K562 (cell line): ENCODE results near the gene UBE2S. TPM values are rescaled to one million over a fixed set of nuclear protein-coding genes. Genes with fewer than 3 reads are reported as not detected.

Experiments used
- HCFC1 ChIP-seq: IDR thresholded peaks from 2 replicates; pipeline ENCODE4 v1.6.1; 2012; ENCODE audit warnings: low read depth, low read length, improper control_type of control experiment
- HNRNPL ChIP-seq: fragments of 200-400 bp; formaldehyde crosslinking; IDR thresholded peaks from 2 replicates; pipeline ENCODE4 v1.6.1; 2017; ENCODE audit warnings: low read depth, mild to moderate bottlenecking, low read length
- KDM5B ChIP-seq: fragments of 200-600 bp; sonication (generic); IDR thresholded peaks from 2 replicates; pipeline ENCODE4 v1.6.1; 2012; ENCODE audit warnings: low read depth, mild to moderate bottlenecking, moderate library complexity, low read length, control low read depth, inconsistent platforms; ENCODE audit not compliant: insufficient replicate concordance
- NR3C1 ChIP-seq: sonication (generic); formaldehyde crosslinking; IDR thresholded peaks from 2 replicates; pipeline ENCODE4 v1.8.1; 2022; ENCODE audit warnings: missing genetic modification reagents
- PHF8 ChIP-seq: fragments of 200-600 bp; sonication (generic); IDR thresholded peaks from 2 replicates; pipeline ENCODE4 v1.6.1; 2012; ENCODE audit warnings: mixed run types, mild to moderate bottlenecking, inconsistent platforms, low read length, moderate library complexity, borderline replicate concordance
- POLR2A ChIP-seq: fragments of 450-650 bp; conservative IDR thresholded peaks from 2 replicates; pipeline ENCODE4 v1.6.1; 2016
- POLR2AphosphoS5 ChIP-seq: IDR thresholded peaks from 2 replicates; pipeline ENCODE4 v1.6.1; 2011; ENCODE audit warnings: mild to moderate bottlenecking, low read depth, low read length, moderate library complexity; ENCODE audit not compliant: control insufficient read depth, insufficient read depth
- POLR2H ChIP-seq: IDR thresholded peaks from 2 replicates; pipeline ENCODE4 v1.6.1; 2016; ENCODE audit warnings: missing genetic modification characterization, low read depth, mild to moderate bottlenecking, control low read depth, missing compliant biosample characterization, moderate library complexity
- PTBP1 ChIP-seq: fragments of 200-400 bp; formaldehyde crosslinking; IDR thresholded peaks from 2 replicates; pipeline ENCODE4 v1.6.1; 2017; ENCODE audit warnings: low read depth, low read length
- SIN3B ChIP-seq: fragments of 450-650 bp; IDR thresholded peaks from 2 replicates; pipeline ENCODE4 v1.6.1; 2017; ENCODE audit warnings: low read depth, mild to moderate bottlenecking, moderate library complexity
- SRSF1 ChIP-seq: fragments of 200-400 bp; formaldehyde crosslinking; IDR thresholded peaks from 2 replicates; pipeline ENCODE4 v1.6.1; 2017; ENCODE audit warnings: mild to moderate bottlenecking, low read depth, low read length, moderate library complexity
- TBL1XR1 ChIP-seq, 2 experiments: IDR thresholded peaks; 2 replicates each; pipeline ENCODE4 v1.6.1; 2012; ENCODE audit warnings: improper control_type of control experiment in 2 of 2, low read length in 2 of 2, mild to moderate bottlenecking in 1 of 2
- polyA plus RNA-seq, 8 experiments: library from polyadenylated mRNA; depleted of rRNA in 4 of 8; stranded (reverse) in 5 of 8; unstranded in 3 of 8; fragments of >200 nt; fragmentation: Nextera tagmentation in 2 of 8; fragmentation: Illumina TruSeq in 1 of 8; extraction: Ambion mirVana in 2 of 8; extraction: Trizol in 1 of 8; gene quantifications; 2 replicates each; pipeline versions ENCODE4 v1.2.1 to v1.2.3, GENCODE V29; 2011 to 2014; ENCODE audit warnings: inconsistent platforms in 1 of 8, missing spikeins in 1 of 8
- total RNA-seq, 7 experiments: library from RNA; depleted of rRNA in 6 of 7; stranded (reverse); fragments of >200 nt in 6 of 7; fragmentation: Illumina TruSeq in 2 of 7; extraction: Trizol in 2 of 7; gene quantifications; 2 replicates each; pipeline versions ENCODE4 v1.2.1 to v1.2.3, GENCODE V29; 2011 to 2021; ENCODE audit warnings: low replicate concordance in 1 of 7
- TF ChIP-seq, protein P1 (sequence below): sonication (generic); formaldehyde crosslinking; IDR thresholded peaks from 2 replicates; pipeline ENCODE4 v1.8.0; 2022; ENCODE audit warnings: mild to moderate bottlenecking, missing genetic modification reagents
- TF ChIP-seq, protein P2 (sequence below): fragments of 450-650 bp; formaldehyde crosslinking; IDR thresholded peaks from 2 replicates; pipeline ENCODE4 v1.4.0; 2020; ENCODE audit warnings: mild to moderate bottlenecking, moderate library complexity
- TF ChIP-seq, protein P3 (sequence below): fragments of 250-450 bp; sonication (Bioruptor Pico); IDR thresholded peaks from 2 replicates; pipeline ENCODE4 v1.9.0; 2021; ENCODE audit warnings: mild to moderate bottlenecking, inconsistent platforms
- TF ChIP-seq, protein P4 (sequence below), 3 experiments: fragments of 200-800 bp in 1 of 3; fragments of 250-450 bp in 1 of 3; fragments of 450-650 bp in 1 of 3; sonication (Bioruptor Pico) in 1 of 3; sonication (Bioruptor generic) in 1 of 3; formaldehyde crosslinking in 1 of 3; IDR thresholded peaks; 2 replicates each; pipeline versions ENCODE4 v1.6.1 to v1.8.0; 2016 to 2022; ENCODE audit warnings: mild to moderate bottlenecking in 2 of 3, missing genetic modification characterization in 2 of 3, missing compliant biosample characterization in 1 of 3, moderate library complexity in 1 of 3

Gene UBE2S
- total and polyA plus RNA-seq, 9 of the 15 experiments (the other 6 are each of a cell fraction or from before 2014, with no cell fraction given): 1.5 to 1,305 (median 157) TPM

DNA sequence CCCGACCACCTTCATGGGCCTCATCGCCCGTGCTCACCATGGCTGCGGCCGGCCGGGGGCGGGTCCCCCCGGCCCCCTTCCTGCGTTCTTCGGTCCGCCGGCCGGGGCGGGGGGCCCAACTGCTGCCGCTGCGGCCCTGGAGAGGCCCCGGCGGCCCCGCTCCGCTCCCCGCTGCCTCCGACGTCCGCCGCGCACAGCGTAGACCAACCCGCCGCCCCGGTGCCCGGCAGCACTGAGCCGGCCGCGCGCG, at the start of gene UBE2S (continued):
- TF ChIP-seq, protein P1, sequence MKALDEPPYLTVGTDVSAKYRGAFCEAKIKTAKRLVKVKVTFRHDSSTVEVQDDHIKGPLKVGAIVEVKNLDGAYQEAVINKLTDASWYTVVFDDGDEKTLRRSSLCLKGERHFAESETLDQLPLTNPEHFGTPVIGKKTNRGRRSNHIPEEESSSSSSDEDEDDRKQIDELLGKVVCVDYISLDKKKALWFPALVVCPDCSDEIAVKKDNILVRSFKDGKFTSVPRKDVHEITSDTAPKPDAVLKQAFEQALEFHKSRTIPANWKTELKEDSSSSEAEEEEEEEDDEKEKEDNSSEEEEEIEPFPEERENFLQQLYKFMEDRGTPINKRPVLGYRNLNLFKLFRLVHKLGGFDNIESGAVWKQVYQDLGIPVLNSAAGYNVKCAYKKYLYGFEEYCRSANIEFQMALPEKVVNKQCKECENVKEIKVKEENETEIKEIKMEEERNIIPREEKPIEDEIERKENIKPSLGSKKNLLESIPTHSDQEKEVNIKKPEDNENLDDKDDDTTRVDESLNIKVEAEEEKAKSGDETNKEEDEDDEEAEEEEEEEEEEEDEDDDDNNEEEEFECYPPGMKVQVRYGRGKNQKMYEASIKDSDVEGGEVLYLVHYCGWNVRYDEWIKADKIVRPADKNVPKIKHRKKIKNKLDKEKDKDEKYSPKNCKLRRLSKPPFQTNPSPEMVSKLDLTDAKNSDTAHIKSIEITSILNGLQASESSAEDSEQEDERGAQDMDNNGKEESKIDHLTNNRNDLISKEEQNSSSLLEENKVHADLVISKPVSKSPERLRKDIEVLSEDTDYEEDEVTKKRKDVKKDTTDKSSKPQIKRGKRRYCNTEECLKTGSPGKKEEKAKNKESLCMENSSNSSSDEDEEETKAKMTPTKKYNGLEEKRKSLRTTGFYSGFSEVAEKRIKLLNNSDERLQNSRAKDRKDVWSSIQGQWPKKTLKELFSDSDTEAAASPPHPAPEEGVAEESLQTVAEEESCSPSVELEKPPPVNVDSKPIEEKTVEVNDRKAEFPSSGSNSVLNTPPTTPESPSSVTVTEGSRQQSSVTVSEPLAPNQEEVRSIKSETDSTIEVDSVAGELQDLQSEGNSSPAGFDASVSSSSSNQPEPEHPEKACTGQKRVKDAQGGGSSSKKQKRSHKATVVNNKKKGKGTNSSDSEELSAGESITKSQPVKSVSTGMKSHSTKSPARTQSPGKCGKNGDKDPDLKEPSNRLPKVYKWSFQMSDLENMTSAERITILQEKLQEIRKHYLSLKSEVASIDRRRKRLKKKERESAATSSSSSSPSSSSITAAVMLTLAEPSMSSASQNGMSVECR: peak; percentile 52; the same call in 1 of the 2 replicates
- TF ChIP-seq, protein P2, sequence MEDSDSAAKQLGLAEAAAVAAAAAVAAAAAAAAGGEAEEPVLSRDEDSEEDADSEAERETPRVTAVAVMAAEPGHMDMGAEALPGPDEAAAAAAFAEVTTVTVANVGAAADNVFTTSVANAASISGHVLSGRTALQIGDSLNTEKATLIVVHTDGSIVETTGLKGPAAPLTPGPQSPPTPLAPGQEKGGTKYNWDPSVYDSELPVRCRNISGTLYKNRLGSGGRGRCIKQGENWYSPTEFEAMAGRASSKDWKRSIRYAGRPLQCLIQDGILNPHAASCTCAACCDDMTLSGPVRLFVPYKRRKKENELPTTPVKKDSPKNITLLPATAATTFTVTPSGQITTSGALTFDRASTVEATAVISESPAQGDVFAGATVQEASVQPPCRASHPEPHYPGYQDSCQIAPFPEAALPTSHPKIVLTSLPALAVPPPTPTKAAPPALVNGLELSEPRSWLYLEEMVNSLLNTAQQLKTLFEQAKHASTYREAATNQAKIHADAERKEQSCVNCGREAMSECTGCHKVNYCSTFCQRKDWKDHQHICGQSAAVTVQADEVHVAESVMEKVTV (CRISPR knock-in tag): peak; percentile 32; the same call in 1 of the 2 replicates
- TF ChIP-seq, protein P3, sequence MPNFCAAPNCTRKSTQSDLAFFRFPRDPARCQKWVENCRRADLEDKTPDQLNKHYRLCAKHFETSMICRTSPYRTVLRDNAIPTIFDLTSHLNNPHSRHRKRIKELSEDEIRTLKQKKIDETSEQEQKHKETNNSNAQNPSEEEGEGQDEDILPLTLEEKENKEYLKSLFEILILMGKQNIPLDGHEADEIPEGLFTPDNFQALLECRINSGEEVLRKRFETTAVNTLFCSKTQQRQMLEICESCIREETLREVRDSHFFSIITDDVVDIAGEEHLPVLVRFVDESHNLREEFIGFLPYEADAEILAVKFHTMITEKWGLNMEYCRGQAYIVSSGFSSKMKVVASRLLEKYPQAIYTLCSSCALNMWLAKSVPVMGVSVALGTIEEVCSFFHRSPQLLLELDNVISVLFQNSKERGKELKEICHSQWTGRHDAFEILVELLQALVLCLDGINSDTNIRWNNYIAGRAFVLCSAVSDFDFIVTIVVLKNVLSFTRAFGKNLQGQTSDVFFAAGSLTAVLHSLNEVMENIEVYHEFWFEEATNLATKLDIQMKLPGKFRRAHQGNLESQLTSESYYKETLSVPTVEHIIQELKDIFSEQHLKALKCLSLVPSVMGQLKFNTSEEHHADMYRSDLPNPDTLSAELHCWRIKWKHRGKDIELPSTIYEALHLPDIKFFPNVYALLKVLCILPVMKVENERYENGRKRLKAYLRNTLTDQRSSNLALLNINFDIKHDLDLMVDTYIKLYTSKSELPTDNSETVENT: peak; percentile 92; the same call in 1 of the 2 replicates
- peak; percentile 77; the same call in 1 of the 2 replicates for TF ChIP-seq PHF8
- peak; percentile 98 for TF ChIP-seq KDM5B
- TF ChIP-seq HNRNPL: peak; percentile 98
- TF ChIP-seq, protein P4, sequence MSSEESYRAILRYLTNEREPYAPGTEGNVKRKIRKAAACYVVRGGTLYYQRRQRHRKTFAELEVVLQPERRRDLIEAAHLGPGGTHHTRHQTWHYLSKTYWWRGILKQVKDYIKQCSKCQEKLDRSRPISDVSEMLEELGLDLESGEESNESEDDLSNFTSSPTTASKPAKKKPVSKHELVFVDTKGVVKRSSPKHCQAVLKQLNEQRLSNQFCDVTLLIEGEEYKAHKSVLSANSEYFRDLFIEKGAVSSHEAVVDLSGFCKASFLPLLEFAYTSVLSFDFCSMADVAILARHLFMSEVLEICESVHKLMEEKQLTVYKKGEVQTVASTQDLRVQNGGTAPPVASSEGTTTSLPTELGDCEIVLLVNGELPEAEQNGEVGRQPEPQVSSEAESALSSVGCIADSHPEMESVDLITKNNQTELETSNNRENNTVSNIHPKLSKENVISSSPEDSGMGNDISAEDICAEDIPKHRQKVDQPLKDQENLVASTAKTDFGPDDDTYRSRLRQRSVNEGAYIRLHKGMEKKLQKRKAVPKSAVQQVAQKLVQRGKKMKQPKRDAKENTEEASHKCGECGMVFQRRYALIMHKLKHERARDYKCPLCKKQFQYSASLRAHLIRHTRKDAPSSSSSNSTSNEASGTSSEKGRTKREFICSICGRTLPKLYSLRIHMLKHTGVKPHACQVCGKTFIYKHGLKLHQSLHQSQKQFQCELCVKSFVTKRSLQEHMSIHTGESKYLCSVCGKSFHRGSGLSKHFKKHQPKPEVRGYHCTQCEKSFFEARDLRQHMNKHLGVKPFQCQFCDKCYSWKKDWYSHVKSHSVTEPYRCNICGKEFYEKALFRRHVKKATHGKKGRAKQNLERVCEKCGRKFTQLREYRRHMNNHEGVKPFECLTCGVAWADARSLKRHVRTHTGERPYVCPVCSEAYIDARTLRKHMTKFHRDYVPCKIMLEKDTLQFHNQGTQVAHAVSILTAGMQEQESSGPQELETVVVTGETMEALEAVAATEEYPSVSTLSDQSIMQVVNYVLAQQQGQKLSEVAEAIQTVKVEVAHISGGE (CRISPR knock-in tag; IDR thresholded peaks at IDR 0.05): 0 out of 6 replicates have a peak, but pooled peaks of 1 of the 3 experiments have one; percentile 24
- 0 out of 2 replicates have a peak, but pooled peaks have one; percentile 31 for TF ChIP-seq PTBP1
- peak in 1 of 2 experiments; percentile 51; a peak in 1 of 4 replicates for TF ChIP-seq TBL1XR1 (IDR thresholded peaks at IDR 0.05; ENCODE audit: low read length in 2 of 2)
- TF ChIP-seq SIN3B: peak; percentile 75
- peak; percentile 58; the same call in 1 of the 2 replicates for TF ChIP-seq NR3C1 (CRISPR knock-in tag)
- TF ChIP-seq HCFC1: peak; percentile 36
- TF ChIP-seq POLR2AphosphoS5: peak; percentile 94
- peak; percentile 98 for TF ChIP-seq POLR2H (tag)
- 0 out of 2 replicates have a peak, but pooled peaks have one; percentile 55 for TF ChIP-seq SRSF1
- TF ChIP-seq POLR2A: peak; percentile 98
